ENCODE measurements around the gene NTM. TPM values are rescaled to one million over a fixed set of nuclear protein-coding genes. Genes with fewer than 3 reads are reported as not detected.

Gene NTM
- total and polyA plus RNA-seq, 2 of the 8 experiments (the other 6 are each of a cell fraction or from before 2014, with no cell fraction given), result 13.4 to 20.0 TPM

- TF ChIP-seq CTCF (IDR thresholded peaks at IDR 0.05; ENCODE audit: control extremely low read depth in 1 of 3, insufficient read depth in 1 of 3, low read depth in 1 of 3, low read length in 3 of 3), result no peak
- no peak for TF ChIP-seq USF2 (IDR thresholded peaks at IDR 0.05; ENCODE audit: low read length)
- TF ChIP-seq CHD1 (IDR thresholded peaks at IDR 0.05; ENCODE audit: low read depth, low read length), result no peak
- TF ChIP-seq CBX8 (IDR thresholded peaks at IDR 0.05; ENCODE audit: borderline replicate concordance, low read depth, low read length), result no peak
- TF ChIP-seq ATF2 (IDR thresholded peaks at IDR 0.05; ENCODE audit: low read length), result no peak
- TF ChIP-seq SP2 (IDR thresholded peaks at IDR 0.05; ENCODE audit: low read length), result no peak
Measured at GRCh38 chr11:131371791-131372104, 1.3 kb downstream of the NTM start (continued).
